Prostate gland (tissue), 2 donors: ENCODE data around the gene C2.

ENCODE experiments used
- POLR2AphosphoS5 ChIP-seq: sonication (generic); formaldehyde crosslinking; IDR thresholded peaks from one replicate; pipeline ENCODE4 v1.6.1; 2017; ENCODE audit warnings: antibody characterized with exemption
- TF ChIP-seq, protein P1 (sequence below), 4 experiments: fragments of 200-600 bp in 2 of 4; fragments of 450-650 bp in 2 of 4; sonication (generic) in 2 of 4; IDR thresholded peaks; 1 replicate in 3 of 4; 2 replicates in 1 of 4; pipeline ENCODE4 v1.5.1; 2016 to 2019; ENCODE audit warnings: antibody characterized with exemption in 4 of 4, mild to moderate bottlenecking in 2 of 4, moderate library complexity in 2 of 4

GRCh38 chr6:31884528-31885035, 42.9 kb upstream of the C2 start:
- TF ChIP-seq, protein P1, sequence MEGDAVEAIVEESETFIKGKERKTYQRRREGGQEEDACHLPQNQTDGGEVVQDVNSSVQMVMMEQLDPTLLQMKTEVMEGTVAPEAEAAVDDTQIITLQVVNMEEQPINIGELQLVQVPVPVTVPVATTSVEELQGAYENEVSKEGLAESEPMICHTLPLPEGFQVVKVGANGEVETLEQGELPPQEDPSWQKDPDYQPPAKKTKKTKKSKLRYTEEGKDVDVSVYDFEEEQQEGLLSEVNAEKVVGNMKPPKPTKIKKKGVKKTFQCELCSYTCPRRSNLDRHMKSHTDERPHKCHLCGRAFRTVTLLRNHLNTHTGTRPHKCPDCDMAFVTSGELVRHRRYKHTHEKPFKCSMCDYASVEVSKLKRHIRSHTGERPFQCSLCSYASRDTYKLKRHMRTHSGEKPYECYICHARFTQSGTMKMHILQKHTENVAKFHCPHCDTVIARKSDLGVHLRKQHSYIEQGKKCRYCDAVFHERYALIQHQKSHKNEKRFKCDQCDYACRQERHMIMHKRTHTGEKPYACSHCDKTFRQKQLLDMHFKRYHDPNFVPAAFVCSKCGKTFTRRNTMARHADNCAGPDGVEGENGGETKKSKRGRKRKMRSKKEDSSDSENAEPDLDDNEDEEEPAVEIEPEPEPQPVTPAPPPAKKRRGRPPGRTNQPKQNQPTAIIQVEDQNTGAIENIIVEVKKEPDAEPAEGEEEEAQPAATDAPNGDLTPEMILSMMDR (IDR thresholded peaks at IDR 0.05): no peak
- no peak for TF ChIP-seq POLR2AphosphoS5
